Suprapubic skin (tissue), 4 donors: Measurements from ENCODE around the gene APOC4.
A peak's percentile ranks its signal among the peaks of the same experiment; 100 is the strongest.

ENCODE experiments used
- CTCF ChIP-seq, 2 donors: fragments of 200-600 bp in 1 of 2; fragments of 450-650 bp in 1 of 2; sonication (generic) in 1 of 2; IDR thresholded peaks; one replicate each; pipeline ENCODE4 v1.5.1; 2016 to 2019; ENCODE audit warnings: antibody characterized with exemption in 2 of 2, mild to moderate bottlenecking in 1 of 2, moderate library complexity in 1 of 2
- EP300 ChIP-seq: sonication (generic); formaldehyde crosslinking; IDR thresholded peaks from one replicate; pipeline ENCODE4 v1.6.1; 2017; ENCODE audit warnings: antibody characterized with exemption
- POLR2A ChIP-seq, 2 donors: fragments of 450-650 bp; IDR thresholded peaks; one replicate each; pipeline ENCODE4 v1.6.1; 2017; ENCODE audit warnings: antibody characterized with exemption in 2 of 2, mild to moderate bottlenecking in 2 of 2, moderate library complexity in 2 of 2
- POLR2AphosphoS5 ChIP-seq, 3 donors: sonication (generic); formaldehyde crosslinking; IDR thresholded peaks; one replicate each; pipeline ENCODE4 v1.6.1; 2017; ENCODE audit warnings: antibody characterized with exemption in 3 of 3

- TF ChIP-seq CTCF (IDR thresholded peaks at IDR 0.05) (peak; percentile 97 to 99), POLR2A (IDR thresholded peaks at IDR 0.05) (no peak), POLR2AphosphoS5 (IDR thresholded peaks at IDR 0.05) (no peak), EP300 (no peak)
Measured at GRCh38 chr19:44903602-44904425, 38.2 kb upstream of the APOC4 start.
